Mesendoderm (in vitro differentiated cells): Measurements from ENCODE around the gene GLI3.

Experiments used
- DNase-seq: peaks from one replicate; pipeline ENCODE4 v3.0.0; 2013
- H2AK5ac ChIP-seq: 2 replicates; pipeline ENCODE4 v1.6.1; 2013; ENCODE audit warnings: low read length, inconsistent platforms
- H2BK120ac ChIP-seq: 2 replicates; pipeline ENCODE4 v1.6.1; 2013; ENCODE audit warnings: low read depth, mild to moderate bottlenecking, low read length, moderate library complexity, mixed read lengths
- H2BK15ac ChIP-seq: replicated peaks from 2 replicates; pipeline ENCODE4 v1.6.1; 2013; ENCODE audit warnings: low read depth, mild to moderate bottlenecking, moderate library complexity
- H2BK5ac ChIP-seq: 2 replicates; pipeline ENCODE4 v1.6.1; 2013; ENCODE audit warnings: low read length, inconsistent platforms
- H3K18ac ChIP-seq: 2 replicates; pipeline ENCODE4 v1.6.1; 2013; ENCODE audit warnings: mild to moderate bottlenecking, low read length, mixed read lengths
- H3K23ac ChIP-seq: one replicate; pipeline ENCODE4 v1.6.1; 2013; ENCODE audit warnings: low read length
- H3K27ac ChIP-seq: 2 replicates; pipeline ENCODE4 v1.5.1; 2013; ENCODE audit warnings: low read depth, mild to moderate bottlenecking, inconsistent platforms, low read length, moderate library complexity
- H3K27me3 ChIP-seq: 2 replicates; pipeline ENCODE4 v1.6.1; 2013; ENCODE audit warnings: low read length, control low read depth, mild to moderate bottlenecking, inconsistent platforms; ENCODE audit not compliant: insufficient read depth, poor library complexity
- H3K36me3 ChIP-seq: 2 replicates; pipeline ENCODE4 v1.6.1; 2013; ENCODE audit warnings: low read length, inconsistent platforms; ENCODE audit not compliant: control insufficient read depth, insufficient read depth
- H3K4ac ChIP-seq: one replicate; pipeline ENCODE4 v1.6.1; 2013; ENCODE audit warnings: low read depth, mild to moderate bottlenecking, low read length, moderate library complexity
- H3K4me1 ChIP-seq: 2 replicates; pipeline ENCODE4 v1.6.1; 2013; ENCODE audit warnings: low read depth, low read length, inconsistent platforms; ENCODE audit not compliant: control insufficient read depth
- H3K4me2 ChIP-seq: 2 replicates; pipeline ENCODE4 v1.6.1; 2013; ENCODE audit warnings: low read length
- H3K4me3 ChIP-seq: 2 replicates; pipeline ENCODE4 v1.5.1; 2013; ENCODE audit warnings: mild to moderate bottlenecking, low read length
- H3K56ac ChIP-seq: one replicate; pipeline ENCODE4 v1.6.1; 2013; ENCODE audit warnings: low read length
- H3K79me1 ChIP-seq: 2 replicates; pipeline ENCODE4 v1.6.1; 2013; ENCODE audit warnings: low read length, inconsistent platforms
- H3K79me2 ChIP-seq: 2 replicates; pipeline ENCODE4 v1.6.1; 2013; ENCODE audit warnings: mild to moderate bottlenecking, low read length; ENCODE audit not compliant: control insufficient read depth, insufficient read depth
- H3K9ac ChIP-seq: 2 replicates; pipeline ENCODE4 v1.6.1; 2013; ENCODE audit warnings: low read length, inconsistent platforms
- H4K5ac ChIP-seq: one replicate; pipeline ENCODE4 v1.6.1; 2013; ENCODE audit warnings: low read length
- H4K8ac ChIP-seq: one replicate; pipeline ENCODE4 v1.6.1; 2013; ENCODE audit warnings: low read depth, mild to moderate bottlenecking, control low read depth, low read length, moderate library complexity
- WGBS: extraction: QIAGEN DNeasy Blood & Tissue Kit; methylation state at CpG from one replicate; pipeline ENCODE4 v1.1.7; 2013; ENCODE audit warnings: low lambda C conversion rate, missing lambda C conversion rate; ENCODE audit not compliant: insufficient coverage; ENCODE audit errors: extremely low coverage; 5-methylcytosine and 5-hydroxymethylcytosine counted together

The GLI3 gene

GRCh38 chr7:42095791-42096190 is 141.2 kb downstream of the GLI3 start:
- no peak overlapping the region for H3K27ac ChIP-seq
- H3K27me3 ChIP-seq = no peaks in the 10 kb centered on the region

GRCh38 chr7:42093349-42093905 is 143.6 kb downstream of the GLI3 start:
- no peaks in the 10 kb centered on the region for H3K36me3 ChIP-seq
- peaks cover 4% of the 10 kb centered on the region for H3K27me3 ChIP-seq
- no peak overlapping the region for H4K8ac ChIP-seq
- no peak overlapping the region for H3K4me2 ChIP-seq
- no peak overlapping the region for H3K27ac ChIP-seq
- no peak overlapping the region for H3K56ac ChIP-seq
- H3K79me2 ChIP-seq = no peaks in the 10 kb centered on the region
- DNase-seq = no peak
- no peak overlapping the region for H3K23ac ChIP-seq
- H2BK15ac ChIP-seq = no peak overlapping the region
- H3K18ac ChIP-seq = no peak overlapping the region
- H2AK5ac ChIP-seq = no peak overlapping the region
- H2BK120ac ChIP-seq = no peak overlapping the region
- H2BK5ac ChIP-seq = no peak overlapping the region
- no peaks in the 10 kb centered on the region for H3K79me1 ChIP-seq
- H4K5ac ChIP-seq = no peak overlapping the region
- peaks cover 12% of the 10 kb centered on the region for H3K4me1 ChIP-seq
- no peak overlapping the region for H3K4ac ChIP-seq
- no peak overlapping the region for H3K4me3 ChIP-seq
- no CpG with 5 or more reads among the region's 2 CpGs for WGBS
- no peak overlapping the region for H3K9ac ChIP-seq

More at GRCh38 chr7:42095791-42096190, 141.2 kb downstream of the GLI3 start:
- no peak overlapping the region for H3K4me2 ChIP-seq
- no CpG with 5 or more reads among the region's 7 CpGs for WGBS
- H4K5ac ChIP-seq = no peak overlapping the region
- DNase-seq = no peak
- no peak overlapping the region for H3K23ac ChIP-seq
- H3K79me1 ChIP-seq = no peaks in the 10 kb centered on the region
- no peak overlapping the region for H2BK120ac ChIP-seq
- no peak overlapping the region for H3K56ac ChIP-seq
- no peak overlapping the region for H2BK5ac ChIP-seq
- H3K9ac ChIP-seq = no peak overlapping the region
- H3K79me2 ChIP-seq = no peaks in the 10 kb centered on the region
- no peak overlapping the region for H4K8ac ChIP-seq
- H3K18ac ChIP-seq = no peak overlapping the region
- no peak overlapping the region for H3K4me3 ChIP-seq
- H3K36me3 ChIP-seq = no peaks in the 10 kb centered on the region
- H3K4me1 ChIP-seq = peaks cover 12% of the 10 kb centered on the region
- no peak overlapping the region for H2BK15ac ChIP-seq
- H2AK5ac ChIP-seq = no peak overlapping the region
- no peak overlapping the region for H3K4ac ChIP-seq

- H3K36me3 ChIP-seq = no peaks in the 10 kb centered on the region
- no peaks in the 10 kb centered on the region for H3K79me2 ChIP-seq
- H4K8ac ChIP-seq = no peak overlapping the region
- peak overlapping the region; percentile 10 for H2BK5ac ChIP-seq
- DNase-seq = peak; percentile 86
- no peak overlapping the region for H4K5ac ChIP-seq
- H3K27ac ChIP-seq = peak overlapping the region; percentile 78
- H3K23ac ChIP-seq = peak overlapping the region; percentile 11
- no peak overlapping the region for H2BK15ac ChIP-seq
- no peaks in the 10 kb centered on the region for H3K79me1 ChIP-seq
- no CpG with 5 or more reads among the region's 24 CpGs for WGBS
- no peak overlapping the region for H3K4me2 ChIP-seq
- no peak overlapping the region for H2AK5ac ChIP-seq
- H3K4ac ChIP-seq = no peak overlapping the region
- peaks cover 4% of the 10 kb centered on the region for H3K27me3 ChIP-seq
- peak overlapping the region; percentile 78 for H3K56ac ChIP-seq
- H3K4me1 ChIP-seq = peaks cover 11% of the 10 kb centered on the region
- no peak overlapping the region for H3K4me3 ChIP-seq
- no peak overlapping the region for H2BK120ac ChIP-seq
- peak overlapping the region; percentile 33 for H3K9ac ChIP-seq
- peak overlapping the region; percentile 63 for H3K18ac ChIP-seq
Measured at GRCh38 chr7:42091461-42092291, 145.3 kb downstream of the GLI3 start.

GRCh38 chr7:42090806-42091205 is 146.2 kb downstream of the GLI3 start:
- no peak overlapping the region for H2BK120ac ChIP-seq
- H3K9ac ChIP-seq = no peak overlapping the region
- no peaks in the 10 kb centered on the region for H3K79me2 ChIP-seq
- no peak overlapping the region for H3K4me2 ChIP-seq
- H3K4me1 ChIP-seq = peaks cover 6% of the 10 kb centered on the region
- WGBS = no CpG with 5 or more reads among the region's 5 CpGs
- H4K8ac ChIP-seq = no peak overlapping the region
- H3K56ac ChIP-seq = peak overlapping the region; percentile 78
- peak overlapping the region; percentile 78 for H3K27ac ChIP-seq
- H3K79me1 ChIP-seq = no peaks in the 10 kb centered on the region
- H4K5ac ChIP-seq = no peak overlapping the region
- no peaks in the 10 kb centered on the region for H3K36me3 ChIP-seq
- peak overlapping the region; percentile 11 for H3K23ac ChIP-seq
- H2AK5ac ChIP-seq = no peak overlapping the region
- no peak overlapping the region for H3K4me3 ChIP-seq
- no peak overlapping the region for H2BK15ac ChIP-seq
- peak overlapping the region; percentile 63 for H3K18ac ChIP-seq
- no peak overlapping the region for H2BK5ac ChIP-seq
- no peak for DNase-seq
- H3K27me3 ChIP-seq = peaks cover 4% of the 10 kb centered on the region
- H3K4ac ChIP-seq = no peak overlapping the region

GRCh38 chr7:42090056-42090455 is 147.0 kb downstream of the GLI3 start:
- H3K4me1 ChIP-seq = peaks cover 6% of the 10 kb centered on the region
- no peak overlapping the region for H2AK5ac ChIP-seq
- H3K79me1 ChIP-seq = no peaks in the 10 kb centered on the region
- H3K79me2 ChIP-seq = no peaks in the 10 kb centered on the region
- H4K8ac ChIP-seq = no peak overlapping the region
- H3K27me3 ChIP-seq = peaks cover 4% of the 10 kb centered on the region
- no peak overlapping the region for H3K23ac ChIP-seq
- H3K4me3 ChIP-seq = no peak overlapping the region
- no peak overlapping the region for H2BK15ac ChIP-seq
- no peak overlapping the region for H3K4me2 ChIP-seq
- WGBS = no CpG with 5 or more reads among the region's 2 CpGs
- no peak overlapping the region for H3K9ac ChIP-seq
- H2BK120ac ChIP-seq = no peak overlapping the region
- H3K36me3 ChIP-seq = no peaks in the 10 kb centered on the region
- no peak overlapping the region for H3K27ac ChIP-seq
- no peak for DNase-seq
- H4K5ac ChIP-seq = no peak overlapping the region
- no peak overlapping the region for H3K56ac ChIP-seq
- H3K18ac ChIP-seq = no peak overlapping the region
- no peak overlapping the region for H3K4ac ChIP-seq
- no peak overlapping the region for H2BK5ac ChIP-seq
